ENCODE results near the gene C1QTNF9. TPM values are rescaled to one million over a fixed set of nuclear protein-coding genes. Genes with fewer than 3 reads are reported as not detected.
A peak's percentile ranks its signal among the peaks of the same experiment; 100 is the strongest.

Gene C1QTNF9
- total RNA-seq, 1 experiment from 2014 or later: not detected

GRCh38 chr13:24271231-24271600 lies 38.2 kb upstream of the C1QTNF9 start:
- no peaks in the 10 kb centered on the region for H3K9me3 ChIP-seq
- no peaks in the 10 kb centered on the region for H3K36me3 Mint-ChIP-seq (ENCODE audit: insufficient read depth, unreplicated experiment)
- ChIA-PET CTCF (no interaction called here), POLR2A (interaction anchor here (0.5 kb wide), 1 partner anchor 111 kb away, joined by 3 read pairs; no protein-coding TSS in a partner anchor)
- H3K4me1 Mint-ChIP-seq (ENCODE audit: low read depth, unreplicated experiment): peaks cover 13% of the 10 kb centered on the region
- H3K9me3 Mint-ChIP-seq (ENCODE audit: unreplicated experiment): no peaks in the 10 kb centered on the region
- no peaks in the 10 kb centered on the region for H3K27me3 ChIP-seq (replicated peaks; ENCODE audit: control insufficient read depth, insufficient read depth, low read length)
- BruUV-seq (replicated peaks): no TSS peak
- H3K27ac Mint-ChIP-seq (ENCODE audit: unreplicated experiment): peak overlapping the region; percentile 8
- intact Hi-C loops (cut with micrococcal nuclease; ENCODE audit: unreplicated experiment): no loop called here
- H3K27me3 Mint-ChIP-seq (ENCODE audit: insufficient read depth, unreplicated experiment): no peaks in the 10 kb centered on the region
- no peak for TF ChIP-seq CTCF (IDR thresholded peaks at IDR 0.05; ENCODE audit: insufficient read depth in 1 of 2, low read depth in 1 of 2, low read length in 1 of 2, severe bottlenecking in 1 of 2, unreplicated experiment in 1 of 2)
- DNase-seq: no peak
- no peaks in the 10 kb centered on the region; the same call in 1 of the 2 replicates for H3K36me3 ChIP-seq (ENCODE audit: control insufficient read depth, insufficient read depth, low read length)
- H3K4me1 ChIP-seq: peaks cover 24% of the 10 kb centered on the region
- no peak overlapping the region for H3K4me3 ChIP-seq (ENCODE audit: low read depth, low read length)
- peak overlapping the region; percentile 53 for H3K4me3 Mint-ChIP-seq (ENCODE audit: unreplicated experiment)

- BruUV-seq (replicated peaks): no TSS peak
- H3K36me3 Mint-ChIP-seq (ENCODE audit: insufficient read depth, unreplicated experiment): no peaks in the 10 kb centered on the region
- CTCF ChIA-PET: no interaction called here
- Histone ChIP-seq H3K4me1 (peaks cover 24% of the 10 kb centered on the region), H3K9me3 (no peaks in the 10 kb centered on the region), H3K36me3 (ENCODE audit: control insufficient read depth, insufficient read depth, low read length) (no peaks in the 10 kb centered on the region; the same call in 1 of the 2 replicates), H3K4me3 (ENCODE audit: low read depth, low read length) (no peak overlapping the region), H3K27me3 (replicated peaks; ENCODE audit: control insufficient read depth, insufficient read depth, low read length) (no peaks in the 10 kb centered on the region)
- no peaks in the 10 kb centered on the region for H3K27me3 Mint-ChIP-seq (ENCODE audit: insufficient read depth, unreplicated experiment)
- H3K4me3 Mint-ChIP-seq (ENCODE audit: unreplicated experiment): peak overlapping the region; percentile 53
- no peak for TF ChIP-seq CTCF (IDR thresholded peaks at IDR 0.05; ENCODE audit: insufficient read depth in 1 of 2, low read depth in 1 of 2, low read length in 1 of 2, severe bottlenecking in 1 of 2, unreplicated experiment in 1 of 2)
- peak in 1 of 2 experiments; percentile 6 for DNase-seq
- H3K9me3 Mint-ChIP-seq (ENCODE audit: unreplicated experiment): no peaks in the 10 kb centered on the region
- H3K4me1 Mint-ChIP-seq (ENCODE audit: low read depth, unreplicated experiment): peaks cover 13% of the 10 kb centered on the region
- H3K27ac Mint-ChIP-seq (ENCODE audit: unreplicated experiment): peak overlapping the region; percentile 8
- POLR2A ChIA-PET: no interaction called here
- intact Hi-C loops (cut with micrococcal nuclease; ENCODE audit: unreplicated experiment): no loop called here
Measured at GRCh38 chr13:24271601-24272451, 37.6 kb upstream of the C1QTNF9 start.

- Histone ChIP-seq H3K27me3 (replicated peaks; ENCODE audit: control insufficient read depth, insufficient read depth, low read length) (no peaks in the 10 kb centered on the region), H3K9me3 (no peaks in the 10 kb centered on the region), H3K4me1 (peaks cover 24% of the 10 kb centered on the region), H3K4me3 (ENCODE audit: low read depth, low read length) (no peak overlapping the region), H3K36me3 (ENCODE audit: control insufficient read depth, insufficient read depth, low read length) (no peaks in the 10 kb centered on the region; the same call in 1 of the 2 replicates)
- Mint-ChIP-seq H3K36me3 (ENCODE audit: insufficient read depth, unreplicated experiment) (no peaks in the 10 kb centered on the region), H3K9me3 (ENCODE audit: unreplicated experiment) (no peaks in the 10 kb centered on the region), H3K4me3 (ENCODE audit: unreplicated experiment) (no peak overlapping the region), H3K4me1 (ENCODE audit: low read depth, unreplicated experiment) (peaks cover 13% of the 10 kb centered on the region), H3K27me3 (ENCODE audit: insufficient read depth, unreplicated experiment) (no peaks in the 10 kb centered on the region), H3K27ac (ENCODE audit: unreplicated experiment) (no peak overlapping the region)
- POLR2A ChIA-PET: no interaction called here
- no TSS peak for BruUV-seq (replicated peaks)
- intact Hi-C loops (cut with micrococcal nuclease; ENCODE audit: unreplicated experiment): no loop called here
- DNase-seq: no peak
- CTCF ChIA-PET: no interaction called here
- TF ChIP-seq CTCF (IDR thresholded peaks at IDR 0.05; ENCODE audit: insufficient read depth in 1 of 2, low read depth in 1 of 2, low read length in 1 of 2, severe bottlenecking in 1 of 2, unreplicated experiment in 1 of 2): no peak
Measured at GRCh38 chr13:24272452-24273161, 36.8 kb upstream of the C1QTNF9 start.
